Suprapubic skin (tissue), 4 donors: ENCODE results near the gene FAM78B.

Experiments used
- POLR2A ChIP-seq, 2 donors: fragments of 450-650 bp; IDR thresholded peaks; one replicate each; pipeline ENCODE4 v1.6.1; 2017; ENCODE audit warnings: antibody characterized with exemption in 2 of 2, mild to moderate bottlenecking in 2 of 2, moderate library complexity in 2 of 2
- POLR2AphosphoS5 ChIP-seq, 3 donors: sonication (generic); formaldehyde crosslinking; IDR thresholded peaks; one replicate each; pipeline ENCODE4 v1.6.1; 2017; ENCODE audit warnings: antibody characterized with exemption in 3 of 3
- TF ChIP-seq, protein P1 (sequence below), 2 donors: fragments of 200-600 bp in 1 of 2; fragments of 450-650 bp in 1 of 2; sonication (generic) in 1 of 2; IDR thresholded peaks; one replicate each; pipeline ENCODE4 v1.5.1; 2016 to 2019; ENCODE audit warnings: antibody characterized with exemption in 2 of 2, mild to moderate bottlenecking in 1 of 2, moderate library complexity in 1 of 2

DNA sequence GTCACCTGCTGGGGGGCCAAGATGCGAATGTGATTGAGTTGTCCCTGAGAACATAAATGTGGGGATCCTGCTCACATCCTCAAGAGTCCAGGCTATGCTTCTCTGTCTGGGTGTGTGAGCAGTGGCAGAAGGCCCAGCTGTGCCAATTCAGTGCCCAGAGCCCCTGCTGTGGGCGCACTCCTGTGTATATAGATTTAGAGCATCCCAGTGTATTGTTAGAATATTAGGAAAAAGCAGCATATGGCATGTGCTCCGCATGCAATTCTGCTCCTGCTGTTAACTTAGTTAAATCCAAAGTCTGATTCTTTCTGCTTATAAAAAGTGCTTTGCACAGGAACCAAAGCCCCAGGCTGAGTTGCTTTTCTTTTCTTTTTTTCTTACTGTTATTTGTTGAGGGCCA, 37.8 kb downstream of the FAM78B start:
- TF ChIP-seq, protein P1, sequence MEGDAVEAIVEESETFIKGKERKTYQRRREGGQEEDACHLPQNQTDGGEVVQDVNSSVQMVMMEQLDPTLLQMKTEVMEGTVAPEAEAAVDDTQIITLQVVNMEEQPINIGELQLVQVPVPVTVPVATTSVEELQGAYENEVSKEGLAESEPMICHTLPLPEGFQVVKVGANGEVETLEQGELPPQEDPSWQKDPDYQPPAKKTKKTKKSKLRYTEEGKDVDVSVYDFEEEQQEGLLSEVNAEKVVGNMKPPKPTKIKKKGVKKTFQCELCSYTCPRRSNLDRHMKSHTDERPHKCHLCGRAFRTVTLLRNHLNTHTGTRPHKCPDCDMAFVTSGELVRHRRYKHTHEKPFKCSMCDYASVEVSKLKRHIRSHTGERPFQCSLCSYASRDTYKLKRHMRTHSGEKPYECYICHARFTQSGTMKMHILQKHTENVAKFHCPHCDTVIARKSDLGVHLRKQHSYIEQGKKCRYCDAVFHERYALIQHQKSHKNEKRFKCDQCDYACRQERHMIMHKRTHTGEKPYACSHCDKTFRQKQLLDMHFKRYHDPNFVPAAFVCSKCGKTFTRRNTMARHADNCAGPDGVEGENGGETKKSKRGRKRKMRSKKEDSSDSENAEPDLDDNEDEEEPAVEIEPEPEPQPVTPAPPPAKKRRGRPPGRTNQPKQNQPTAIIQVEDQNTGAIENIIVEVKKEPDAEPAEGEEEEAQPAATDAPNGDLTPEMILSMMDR (IDR thresholded peaks at IDR 0.05): no peak
- TF ChIP-seq POLR2A (IDR thresholded peaks at IDR 0.05) (no peak), POLR2AphosphoS5 (IDR thresholded peaks at IDR 0.05) (no peak)
